HCT116 (cell line): ENCODE measurements around the gene STARD6. TPM values are rescaled to one million over a fixed set of nuclear protein-coding genes. Genes with fewer than 3 reads are reported as not detected.

ENCODE experiments used
- ATAC-seq: fragments of 200-7000 bp; cut with Tn5 transposase; 2 replicates; pipeline ENCODE4 v1.9.1; 2020; ENCODE audit warnings: mild to moderate bottlenecking, moderate library complexity
- BruUV-seq: library from RNA; stranded (reverse); fragments of 400-500 nt; replicated peaks from 2 replicates; lab custom pipeline; 2021; lab: Mats Ljungman, UMichigan
- CTCF ChIA-PET: fragments of 300-600 bp; sonication (Branson Sonifier 250); formaldehyde crosslinking; loops from one replicate; lab custom pipeline; 2021; ENCODE audit warnings: antibody characterized with exemption; lab: Charles Lee
- POLR2A ChIA-PET: fragments of 300-600, 350-600 bp; sonication (Branson Sonifier 250); formaldehyde crosslinking; loops from one replicate; lab custom pipeline; 2021; ENCODE audit warnings: antibody characterized with exemption; lab: Charles Lee
- RAD21 ChIA-PET, 2 experiments: fragments of 300-600 bp; sonication (Branson Sonifier 250); formaldehyde crosslinking; loops; one replicate each; lab custom pipeline; 2023; ENCODE audit warnings: low total read pairs in 2 of 2; ENCODE audit not compliant: uncharacterized antibody in 2 of 2, unreplicated experiment in 2 of 2, low non-redundant PET in 1 of 2; lab: Charles Lee
- DNase-seq: peaks from one replicate; pipeline ENCODE4 v3.0.0-alpha.2; 2010; ENCODE audit warnings: low read depth, low spot score
- H2AFZ ChIP-seq: fragments of 200-600 bp; shearing (Covaris generic), sonication (generic); 2 replicates; pipeline ENCODE4 v1.6.1; 2017; ENCODE audit warnings: low read depth, mixed run types, mixed read lengths, antibody characterized with exemption, low read length; ENCODE audit not compliant: poor library complexity, severe bottlenecking
- H3K27ac ChIP-seq: 2 replicates; pipeline ENCODE4 v1.5.1; 2012; ENCODE audit warnings: low read depth, low read length
- H3K27me3 ChIP-seq: fragments of 200-600 bp; sonication (generic); 2 replicates; pipeline ENCODE4 v1.6.1; 2016; ENCODE audit warnings: mixed run types, low read length, mixed read lengths; ENCODE audit not compliant: insufficient read depth
- H3K36me3 ChIP-seq, 2 experiments: fragments of 200-500 bp in 1 of 2; fragments of 200-600 bp in 1 of 2; sonication (Bioruptor generic) in 1 of 2; sonication (generic) in 1 of 2; 2 replicates each; pipeline versions ENCODE4 v1.5.1 to v1.6.1; 2014 to 2016; ENCODE audit warnings: low read length in 2 of 2, inconsistent platforms in 1 of 2, mixed read lengths in 1 of 2, mixed run types in 1 of 2; ENCODE audit not compliant: insufficient read depth in 2 of 2, control insufficient read depth in 1 of 2
- H3K4me1 ChIP-seq, 2 experiments: fragments of 200-600 bp in 1 of 2; sonication (generic) in 1 of 2; 2 replicates each; pipeline versions ENCODE4 v1.5.1 to v1.6.1; 2012 to 2017; ENCODE audit warnings: low read length in 2 of 2, inconsistent platforms in 1 of 2, mild to moderate bottlenecking in 1 of 2, mixed read lengths in 1 of 2, mixed run types in 1 of 2, moderate library complexity in 1 of 2; ENCODE audit not compliant: insufficient read depth in 2 of 2, control insufficient read depth in 1 of 2
- H3K4me2 ChIP-seq: fragments of 200-600 bp; sonication (generic); 2 replicates; pipeline ENCODE4 v1.6.1; 2017; ENCODE audit warnings: mixed run types, low read length, mixed read lengths
- H3K4me3 ChIP-seq, 2 experiments: fragments of 200-600 bp in 1 of 2; sonication (generic) in 1 of 2; replicated peaks in 1 of 2; 2 replicates each; pipeline ENCODE4 v1.5.1; 2011 to 2016; ENCODE audit warnings: low read length in 2 of 2, control low read depth in 1 of 2, low read depth in 1 of 2, mild to moderate bottlenecking in 1 of 2, mixed read lengths in 1 of 2, mixed run types in 1 of 2
- H3K79me2 ChIP-seq: fragments of 200-600 bp; sonication (generic); 2 replicates; pipeline ENCODE4 v1.6.1; 2017; ENCODE audit warnings: mild to moderate bottlenecking, mixed run types, low read length, moderate library complexity, mixed read lengths; ENCODE audit not compliant: insufficient read depth
- H3K9ac ChIP-seq: fragments of 200-600 bp; sonication (generic); 2 replicates; pipeline ENCODE4 v1.6.1; 2016; ENCODE audit warnings: low read length, mixed read lengths
- H3K9me2 ChIP-seq: fragments of 200-600 bp; sonication (generic), shearing (Covaris generic); 2 replicates; pipeline ENCODE4 v1.6.1; 2017; ENCODE audit warnings: mixed run types, mild to moderate bottlenecking, moderate library complexity; ENCODE audit not compliant: insufficient read depth
- H3K9me3 ChIP-seq, 2 experiments: fragments of 200-500 bp in 1 of 2; fragments of 200-600 bp in 1 of 2; sonication (Bioruptor generic) in 1 of 2; sonication (generic) in 1 of 2; 2 replicates each; pipeline ENCODE4 v1.6.1; 2014 to 2017; ENCODE audit warnings: low read length in 2 of 2, mixed read lengths in 2 of 2, inconsistent platforms in 1 of 2, low read depth in 1 of 2, mild to moderate bottlenecking in 1 of 2, mixed run types in 1 of 2, moderate library complexity in 1 of 2; ENCODE audit not compliant: control insufficient read depth in 1 of 2, insufficient read depth in 1 of 2
- H4K20me1 ChIP-seq: fragments of 200-600 bp; sonication (generic), shearing (Covaris generic); 2 replicates; pipeline ENCODE4 v1.6.1; 2017; ENCODE audit warnings: mixed run types, mild to moderate bottlenecking, moderate library complexity; ENCODE audit not compliant: insufficient read depth
- CEBPB ChIP-seq: IDR thresholded peaks from 2 replicates; pipeline ENCODE4 v1.6.1; 2012; ENCODE audit warnings: low read depth
- EGR1 ChIP-seq: IDR thresholded peaks from 2 replicates; pipeline ENCODE4 v1.6.1; 2012; ENCODE audit warnings: low read depth
- FOSL1 ChIP-seq: IDR thresholded peaks from 2 replicates; pipeline ENCODE4 v1.6.1; 2012; ENCODE audit warnings: low read depth
- JUND ChIP-seq: IDR thresholded peaks from 2 replicates; pipeline ENCODE4 v1.6.1; 2012
- POLR2A ChIP-seq: IDR thresholded peaks from 2 replicates; pipeline ENCODE4 v1.7.0; 2011; ENCODE audit warnings: borderline replicate concordance; ENCODE audit not compliant: insufficient read depth, insufficient read length; ENCODE audit errors: extremely low read depth
- POLR2AphosphoS5 ChIP-seq: IDR thresholded peaks from 2 replicates; pipeline ENCODE4 v1.6.1; 2011; ENCODE audit warnings: mild to moderate bottlenecking, low read depth, low read length, moderate library complexity
- SP1 ChIP-seq: IDR thresholded peaks from 2 replicates; pipeline ENCODE4 v1.6.1; 2012; ENCODE audit warnings: low read depth
- TCF7L2 ChIP-seq: IDR thresholded peaks from 2 replicates; pipeline ENCODE4 v1.7.0; 2011; ENCODE audit warnings: borderline replicate concordance, inconsistent platforms; ENCODE audit not compliant: insufficient read depth, insufficient read length; ENCODE audit errors: extremely low read depth
- YY1 ChIP-seq: IDR thresholded peaks from 2 replicates; pipeline ENCODE4 v1.6.1; 2011; ENCODE audit warnings: low read length, low read depth, moderate library complexity, mild to moderate bottlenecking; ENCODE audit not compliant: insufficient replicate concordance; ENCODE audit errors: extremely low read depth
- ZBTB33 ChIP-seq: IDR thresholded peaks from 2 replicates; pipeline ENCODE4 v1.6.1; 2011; ENCODE audit warnings: mild to moderate bottlenecking, low read length, moderate library complexity; ENCODE audit not compliant: insufficient replicate concordance; ENCODE audit errors: extremely low read depth
- intact Hi-C: fragments of 100-400 bp; cut with micrococcal nuclease; formaldehyde crosslinking; loops from 2 replicates; pipeline ENCODE4 v1.10.0; 2022
- total RNA-seq: library from RNA; stranded (reverse); gene quantifications from one replicate; pipeline ENCODE4 v1.2.1, GENCODE V29; 2021; ENCODE audit not compliant: unreplicated experiment

The STARD6 gene
- total RNA-seq, 1 experiment from 2014 or later, result not detected

GRCh38 chr18:54388203-54389142 is 30.8 kb upstream of the STARD6 start:
- Histone ChIP-seq H3K36me3 (no peaks in the 10 kb centered on the region), H3K79me2 (no peaks in the 10 kb centered on the region), H3K4me3 (peak overlapping the region; percentile 6 to 43; a peak in 2 of 4 replicates), H3K4me2 (peak overlapping the region; percentile 76), H3K9ac (peak overlapping the region; percentile 54), H2AFZ (no peak overlapping the region), H4K20me1 (no peaks in the 10 kb centered on the region), H3K9me2 (no peaks in the 10 kb centered on the region), H3K27me3 (no peaks in the 10 kb centered on the region), H3K27ac (peak overlapping the region; percentile 75), H3K9me3 (no peaks in the 10 kb centered on the region), H3K4me1 (peaks cover 23 to 37% of the 10 kb centered on the region in 2 experiments)
- RAD21 ChIA-PET, result no interaction called here
- BruUV-seq, result TSS peak; percentile 97
- intact Hi-C loops, result loop anchor here (5.0 kb wide), 1 partner anchor 116 kb away; no protein-coding TSS in a partner anchor
- POLR2A ChIA-PET, result interaction anchor here (0.9 kb wide), 1 partner anchor 21 kb away, joined by 3 read pairs; no protein-coding TSS in a partner anchor
- DNase-seq (peak; percentile 66), ATAC-seq (peak; percentile 87)
- CTCF ChIA-PET, result no interaction called here
- TF ChIP-seq ZBTB33 (no peak), FOSL1 (peak; percentile 89), TCF7L2 (no peak), SP1 (peak; percentile 86), YY1 (peak; percentile 85), POLR2A (no peak), POLR2AphosphoS5 (peak; percentile 71), EGR1 (peak; percentile 23; the same call in 1 of the 2 replicates), CEBPB (0 out of 2 replicates have a peak, but pooled peaks have one; percentile 23), JUND (peak; percentile 91)
